HEK293 (cell line): ENCODE data around the gene TMEM273.

Source experiments
- GLIS2 ChIP-seq: fragments of 450-650 bp; formaldehyde crosslinking; IDR thresholded peaks from 2 replicates; pipeline ENCODE4 v1.5.1; 2016; ENCODE audit warnings: missing biosample characterization, missing genetic modification characterization
- ZBTB21 ChIP-seq: fragments of 450-650 bp; formaldehyde crosslinking; IDR thresholded peaks from 2 replicates; pipeline ENCODE4 v1.5.1; 2017; ENCODE audit warnings: missing biosample characterization, missing genetic modification characterization
- ZNF169 ChIP-seq: fragments of 450-650 bp; formaldehyde crosslinking; IDR thresholded peaks from 2 replicates; pipeline ENCODE4 v1.5.1; 2016; ENCODE audit warnings: missing biosample characterization, missing genetic modification characterization
- ZNF239 ChIP-seq: fragments of 450-650 bp; formaldehyde crosslinking; IDR thresholded peaks from 2 replicates; pipeline ENCODE4 v1.5.1; 2016; ENCODE audit warnings: missing biosample characterization, missing genetic modification characterization
- ZNF335 ChIP-seq: fragments of 450-650 bp; formaldehyde crosslinking; conservative IDR thresholded peaks from 2 replicates; pipeline ENCODE4 v1.5.1; 2016; ENCODE audit warnings: missing biosample characterization, missing genetic modification characterization
- TF ChIP-seq, protein P1 (sequence below): fragments of 450-650 bp; formaldehyde crosslinking; IDR thresholded peaks from 2 replicates; pipeline ENCODE4 v1.5.1; 2016; ENCODE audit warnings: missing biosample characterization, missing genetic modification characterization

DNA sequence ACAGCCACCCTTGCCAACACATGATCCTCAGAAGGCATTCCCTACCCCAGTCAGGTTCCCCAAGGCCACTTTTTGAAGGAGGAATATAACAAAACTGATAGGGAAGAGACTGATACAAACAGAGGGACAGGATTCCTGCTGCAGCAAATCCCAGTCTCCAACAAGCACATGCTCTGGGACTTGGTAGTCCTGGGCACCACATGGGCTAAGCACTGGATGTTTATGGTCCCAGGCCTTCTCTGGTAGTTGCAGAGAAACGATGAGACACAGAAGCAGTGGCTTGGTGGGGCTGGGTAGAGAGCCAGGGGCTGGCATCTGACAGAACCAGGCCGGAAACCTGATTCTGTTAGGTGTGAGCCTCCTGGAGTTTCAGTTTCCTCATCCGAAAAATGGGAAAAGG is 76.1 kb downstream of the TMEM273 start:
- TF ChIP-seq, protein P1, sequence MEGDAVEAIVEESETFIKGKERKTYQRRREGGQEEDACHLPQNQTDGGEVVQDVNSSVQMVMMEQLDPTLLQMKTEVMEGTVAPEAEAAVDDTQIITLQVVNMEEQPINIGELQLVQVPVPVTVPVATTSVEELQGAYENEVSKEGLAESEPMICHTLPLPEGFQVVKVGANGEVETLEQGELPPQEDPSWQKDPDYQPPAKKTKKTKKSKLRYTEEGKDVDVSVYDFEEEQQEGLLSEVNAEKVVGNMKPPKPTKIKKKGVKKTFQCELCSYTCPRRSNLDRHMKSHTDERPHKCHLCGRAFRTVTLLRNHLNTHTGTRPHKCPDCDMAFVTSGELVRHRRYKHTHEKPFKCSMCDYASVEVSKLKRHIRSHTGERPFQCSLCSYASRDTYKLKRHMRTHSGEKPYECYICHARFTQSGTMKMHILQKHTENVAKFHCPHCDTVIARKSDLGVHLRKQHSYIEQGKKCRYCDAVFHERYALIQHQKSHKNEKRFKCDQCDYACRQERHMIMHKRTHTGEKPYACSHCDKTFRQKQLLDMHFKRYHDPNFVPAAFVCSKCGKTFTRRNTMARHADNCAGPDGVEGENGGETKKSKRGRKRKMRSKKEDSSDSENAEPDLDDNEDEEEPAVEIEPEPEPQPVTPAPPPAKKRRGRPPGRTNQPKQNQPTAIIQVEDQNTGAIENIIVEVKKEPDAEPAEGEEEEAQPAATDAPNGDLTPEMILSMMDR (tag by site-specific recombination), result no peak
- TF ChIP-seq ZBTB21 (tag by site-specific recombination) (no peak), GLIS2 (no peak), ZNF169 (tag by site-specific recombination) (no peak), ZNF239 (tag by site-specific recombination) (no peak), ZNF335 (tag by site-specific recombination) (no peak)
